ENCODE measurements around the gene CD68. TPM values are rescaled to one million over a fixed set of nuclear protein-coding genes. Genes with fewer than 3 reads are reported as not detected.

The CD68 gene
- 1.6 TPM for total RNA-seq (ENCODE audit: unreplicated experiment)
- long read RNA-seq, partial matches to known transcripts, result 0 of 2 reads
- long read RNA-seq, other reads (novel, unspliced or antisense), result 0 of 2 reads

- Mint-ChIP-seq H3K36me3 (ENCODE audit: low read depth, unreplicated experiment) (peaks cover 68% of the 10 kb centered on the region), H3K9me3 (ENCODE audit: unreplicated experiment) (no peaks in the 10 kb centered on the region), H3K27ac (ENCODE audit: unreplicated experiment) (peak within 1 kb of the TSS; percentile 95), H3K27me3 (ENCODE audit: unreplicated experiment) (peaks cover 19% of the 10 kb centered on the region), H3K4me1 (ENCODE audit: unreplicated experiment) (peaks cover 77% of the 10 kb centered on the region), H3K4me3 (ENCODE audit: unreplicated experiment) (peak within 1 kb of the TSS; percentile 72)
- no peak for DNase-seq (ENCODE audit: low spot score)
- no peak for TF ChIP-seq CTCF (IDR thresholded peaks at IDR 0.05; ENCODE audit: unreplicated experiment)
Observed at GRCh38 chr17:7579001-7579833, at the start of gene CD68. TSS of gene CD68 (plus strand) at chr17:7579638. CDS start at chr17:7579678, 40 bp downstream.

GRCh38 chr17:7530023-7530900 is 49.2 kb upstream of the CD68 start:
- no peak for DNase-seq (ENCODE audit: low spot score)
- peaks cover 4% of the 10 kb centered on the region for H3K36me3 Mint-ChIP-seq (ENCODE audit: low read depth, unreplicated experiment)
- no peaks in the 10 kb centered on the region for H3K27me3 Mint-ChIP-seq (ENCODE audit: unreplicated experiment)
- H3K27ac Mint-ChIP-seq (ENCODE audit: unreplicated experiment), result no peak overlapping the region
- H3K4me3 Mint-ChIP-seq (ENCODE audit: unreplicated experiment), result no peak overlapping the region
- no peaks in the 10 kb centered on the region for H3K4me1 Mint-ChIP-seq (ENCODE audit: unreplicated experiment)
- TF ChIP-seq CTCF (IDR thresholded peaks at IDR 0.05; ENCODE audit: unreplicated experiment), result no peak
- peaks cover 3% of the 10 kb centered on the region for H3K9me3 Mint-ChIP-seq (ENCODE audit: unreplicated experiment)

- no peak overlapping the region for H3K4me3 Mint-ChIP-seq (ENCODE audit: unreplicated experiment)
- no peaks in the 10 kb centered on the region for H3K4me1 Mint-ChIP-seq (ENCODE audit: unreplicated experiment)
Observed at GRCh38 chr17:7538050-7538449, 41.4 kb upstream of the CD68 start.

GRCh38 chr17:7538891-7539545 is 40.4 kb upstream of the CD68 start:
- H3K4me1 Mint-ChIP-seq (ENCODE audit: unreplicated experiment), result no peaks in the 10 kb centered on the region
- no peaks in the 10 kb centered on the region for H3K9me3 Mint-ChIP-seq (ENCODE audit: unreplicated experiment)
- no peak overlapping the region for H3K27ac Mint-ChIP-seq (ENCODE audit: unreplicated experiment)
- no peaks in the 10 kb centered on the region for H3K36me3 Mint-ChIP-seq (ENCODE audit: low read depth, unreplicated experiment)
- H3K27me3 Mint-ChIP-seq (ENCODE audit: unreplicated experiment), result peaks cover 2% of the 10 kb centered on the region
- no peak for TF ChIP-seq CTCF (IDR thresholded peaks at IDR 0.05; ENCODE audit: unreplicated experiment)
- no peak overlapping the region for H3K4me3 Mint-ChIP-seq (ENCODE audit: unreplicated experiment)
- no peak for DNase-seq (ENCODE audit: low spot score)

More at GRCh38 chr17:7538050-7538449, 41.4 kb upstream of the CD68 start:
- DNase-seq (ENCODE audit: low spot score), result no peak
- Mint-ChIP-seq H3K27ac (ENCODE audit: unreplicated experiment) (no peak overlapping the region), H3K36me3 (ENCODE audit: low read depth, unreplicated experiment) (no peaks in the 10 kb centered on the region), H3K9me3 (ENCODE audit: unreplicated experiment) (no peaks in the 10 kb centered on the region), H3K27me3 (ENCODE audit: unreplicated experiment) (peaks cover 2% of the 10 kb centered on the region)
- TF ChIP-seq CTCF (IDR thresholded peaks at IDR 0.05; ENCODE audit: unreplicated experiment), result no peak
